HCT116 (cell line): ENCODE measurements around the gene EEIG1.

Source experiments
- EZH2phosphoT487 ChIP-seq: fragments of 200-600 bp; IDR thresholded peaks from 2 replicates; pipeline ENCODE4 v1.6.1; 2018; ENCODE audit warnings: antibody characterized with exemption, borderline replicate concordance
- POLR2AphosphoS5 ChIP-seq: IDR thresholded peaks from 2 replicates; pipeline ENCODE4 v1.6.1; 2011; ENCODE audit warnings: mild to moderate bottlenecking, low read depth, low read length, moderate library complexity
- SRF ChIP-seq: IDR thresholded peaks from 2 replicates; pipeline ENCODE4 v1.6.1; 2012; ENCODE audit warnings: low read depth
- TF ChIP-seq, protein P1 (sequence below), 3 experiments: fragments of 200-600 bp in 1 of 3; sonication (generic) in 1 of 3; IDR thresholded peaks in 2 of 3; conservative IDR thresholded peaks in 1 of 3; 2 replicates each; pipeline ENCODE4 v1.5.1; 2012 to 2017; ENCODE audit warnings: low read depth in 2 of 3, low read length in 2 of 3, antibody characterized with exemption in 1 of 3, borderline replicate concordance in 1 of 3, control low read depth in 1 of 3, mild to moderate bottlenecking in 1 of 3, mixed read lengths in 1 of 3, mixed run types in 1 of 3, moderate library complexity in 1 of 3; ENCODE audit not compliant: insufficient read depth in 1 of 3

DNA sequence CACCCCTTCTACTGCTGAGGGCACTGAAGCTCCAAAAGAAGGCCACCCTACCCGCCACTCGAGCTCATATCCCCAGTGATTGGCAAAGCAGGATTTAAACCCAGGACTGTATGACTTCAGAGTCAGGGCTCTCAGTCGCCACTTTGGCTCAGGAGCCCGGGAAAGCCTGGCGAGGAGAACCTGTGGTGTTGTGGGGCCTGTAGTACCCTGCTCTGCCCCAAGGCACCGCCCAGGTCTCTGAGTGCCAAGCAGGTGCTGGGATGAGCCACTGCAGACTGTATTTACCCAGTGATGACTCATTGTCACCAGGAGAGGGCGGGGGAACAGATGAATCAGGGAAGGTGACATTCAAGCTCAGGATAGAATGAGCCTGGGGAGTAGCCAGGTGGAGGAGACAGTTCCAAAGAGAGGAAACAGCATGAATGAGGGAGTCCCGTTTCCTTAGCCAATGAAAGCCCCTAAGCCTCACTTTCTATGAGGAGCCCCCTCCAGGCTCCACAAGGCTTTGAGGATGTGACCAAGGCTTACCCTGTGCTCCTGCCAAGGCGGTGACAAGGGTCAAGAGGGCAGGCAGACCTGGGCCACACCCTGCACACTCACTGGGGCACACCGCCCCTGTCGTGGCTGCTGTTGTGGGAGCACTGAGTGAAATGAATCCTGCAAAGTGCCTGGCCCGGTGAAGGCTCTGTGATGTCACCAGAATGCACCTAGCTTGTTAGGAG is 25.3 kb downstream of the EEIG1 start:
- TF ChIP-seq EZH2phosphoT487 (no peak), POLR2AphosphoS5 (peak; percentile 72), SRF (no peak)
- TF ChIP-seq, protein P1, sequence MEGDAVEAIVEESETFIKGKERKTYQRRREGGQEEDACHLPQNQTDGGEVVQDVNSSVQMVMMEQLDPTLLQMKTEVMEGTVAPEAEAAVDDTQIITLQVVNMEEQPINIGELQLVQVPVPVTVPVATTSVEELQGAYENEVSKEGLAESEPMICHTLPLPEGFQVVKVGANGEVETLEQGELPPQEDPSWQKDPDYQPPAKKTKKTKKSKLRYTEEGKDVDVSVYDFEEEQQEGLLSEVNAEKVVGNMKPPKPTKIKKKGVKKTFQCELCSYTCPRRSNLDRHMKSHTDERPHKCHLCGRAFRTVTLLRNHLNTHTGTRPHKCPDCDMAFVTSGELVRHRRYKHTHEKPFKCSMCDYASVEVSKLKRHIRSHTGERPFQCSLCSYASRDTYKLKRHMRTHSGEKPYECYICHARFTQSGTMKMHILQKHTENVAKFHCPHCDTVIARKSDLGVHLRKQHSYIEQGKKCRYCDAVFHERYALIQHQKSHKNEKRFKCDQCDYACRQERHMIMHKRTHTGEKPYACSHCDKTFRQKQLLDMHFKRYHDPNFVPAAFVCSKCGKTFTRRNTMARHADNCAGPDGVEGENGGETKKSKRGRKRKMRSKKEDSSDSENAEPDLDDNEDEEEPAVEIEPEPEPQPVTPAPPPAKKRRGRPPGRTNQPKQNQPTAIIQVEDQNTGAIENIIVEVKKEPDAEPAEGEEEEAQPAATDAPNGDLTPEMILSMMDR (IDR thresholded peaks at IDR 0.05 in 2 of 3, conservative IDR thresholded peaks at IDR 0.05 in 1 of 3; ENCODE audit: borderline replicate concordance in 1 of 3, insufficient read depth in 1 of 3, low read depth in 2 of 3, low read length in 2 of 3) = peak in 2 of 3 experiments; percentile 45 to 57; a peak in 4 of 6 replicates
